Progenitor cell of endocrine pancreas (in vitro differentiated cells): ENCODE results near the gene RNF5. TPM values are rescaled to one million over a fixed set of nuclear protein-coding genes. Genes with fewer than 3 reads are reported as not detected.

ENCODE experiments used
- DNase-seq: peaks from one replicate; pipeline ENCODE4 v3.0.0; 2021; ENCODE audit warnings: low spot score; ENCODE audit not compliant: unreplicated experiment
- H3K27ac Mint-ChIP-seq: 2 replicates; pipeline ENCODE4 v1.8.0; 2021; ENCODE audit warnings: mild to moderate bottlenecking, moderate library complexity, mixed read lengths
- H3K27me3 Mint-ChIP-seq: 2 replicates; pipeline ENCODE4 v1.8.0; 2021; ENCODE audit warnings: mixed read lengths
- H3K36me3 Mint-ChIP-seq: 2 replicates; pipeline ENCODE4 v1.8.0; 2022; ENCODE audit warnings: mixed read lengths; ENCODE audit not compliant: insufficient read depth
- H3K4me1 Mint-ChIP-seq: 2 replicates; pipeline ENCODE4 v1.8.0; 2021; ENCODE audit warnings: low read depth, mixed read lengths
- H3K4me3 Mint-ChIP-seq: 2 replicates; pipeline ENCODE4 v1.8.0; 2021; ENCODE audit warnings: low read depth, mild to moderate bottlenecking, moderate library complexity, mixed read lengths
- H3K9me3 Mint-ChIP-seq: 2 replicates; pipeline ENCODE4 v1.8.0; 2021; ENCODE audit warnings: low read depth, mixed read lengths
- total RNA-seq: library from RNA; stranded (reverse); gene quantifications from 2 replicates; pipeline ENCODE4 v1.2.1, GENCODE V29; 2021
- TF ChIP-seq, protein P1 (sequence below): fragments of 200-600 bp; sonication (generic); IDR thresholded peaks from one replicate; pipeline ENCODE4 v1.5.0; 2021; ENCODE audit warnings: antibody characterized with exemption, mild to moderate bottlenecking; ENCODE audit not compliant: unreplicated experiment

The RNF5 gene
- total RNA-seq, 1 donor from 2014 or later: 92.2 TPM

DNA sequence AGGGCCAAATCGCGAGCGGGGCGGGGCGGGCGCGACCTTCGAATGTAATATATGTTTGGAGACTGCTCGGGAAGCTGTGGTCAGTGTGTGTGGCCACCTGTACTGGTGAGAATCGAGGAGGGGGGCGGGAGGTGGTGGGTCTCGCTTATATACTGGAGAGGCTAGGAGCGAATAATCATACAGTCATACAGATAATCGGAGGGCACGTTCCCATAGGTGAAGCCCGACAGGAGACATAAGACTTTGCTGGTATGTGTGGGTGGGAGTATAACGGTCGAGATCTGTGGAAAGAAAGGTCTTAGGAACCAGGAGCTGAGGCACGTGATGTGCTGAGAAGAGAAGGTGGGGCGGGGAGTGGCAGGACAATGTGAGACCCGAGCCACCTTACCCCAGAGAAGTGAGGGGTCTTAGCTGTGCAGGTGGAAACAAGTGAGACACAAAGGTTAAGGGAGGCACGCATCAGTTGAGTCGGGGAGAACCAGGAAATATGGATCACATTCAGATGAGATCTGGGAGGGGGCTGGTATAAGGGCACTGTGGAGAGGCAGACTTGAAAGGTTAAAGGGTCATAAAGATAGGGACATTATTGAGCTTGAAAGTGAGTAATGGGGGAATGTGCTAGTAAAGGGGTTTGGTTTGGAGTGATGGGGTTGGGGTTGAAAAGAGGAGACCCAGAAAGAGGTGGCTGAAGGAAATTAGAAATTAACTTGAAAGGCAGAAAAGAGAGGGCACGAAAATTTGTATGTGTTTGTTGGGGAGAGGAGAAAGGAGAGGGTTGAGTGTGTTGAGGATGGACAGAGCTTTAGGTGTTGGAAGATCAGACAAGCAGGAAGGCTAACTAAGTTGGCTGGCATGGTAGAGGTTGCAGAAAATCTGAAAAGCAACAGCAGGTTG lies 589 bp downstream of the RNF5 start:
- Mint-ChIP-seq H3K27ac (peak overlapping the region; percentile 100), H3K4me1 (peaks cover 43% of the 10 kb centered on the region), H3K4me3 (peak overlapping the region; percentile 91), H3K9me3 (no peaks in the 10 kb centered on the region), H3K36me3 (peaks cover 12% of the 10 kb centered on the region), H3K27me3 (no peaks in the 10 kb centered on the region)
- TF ChIP-seq, protein P1, sequence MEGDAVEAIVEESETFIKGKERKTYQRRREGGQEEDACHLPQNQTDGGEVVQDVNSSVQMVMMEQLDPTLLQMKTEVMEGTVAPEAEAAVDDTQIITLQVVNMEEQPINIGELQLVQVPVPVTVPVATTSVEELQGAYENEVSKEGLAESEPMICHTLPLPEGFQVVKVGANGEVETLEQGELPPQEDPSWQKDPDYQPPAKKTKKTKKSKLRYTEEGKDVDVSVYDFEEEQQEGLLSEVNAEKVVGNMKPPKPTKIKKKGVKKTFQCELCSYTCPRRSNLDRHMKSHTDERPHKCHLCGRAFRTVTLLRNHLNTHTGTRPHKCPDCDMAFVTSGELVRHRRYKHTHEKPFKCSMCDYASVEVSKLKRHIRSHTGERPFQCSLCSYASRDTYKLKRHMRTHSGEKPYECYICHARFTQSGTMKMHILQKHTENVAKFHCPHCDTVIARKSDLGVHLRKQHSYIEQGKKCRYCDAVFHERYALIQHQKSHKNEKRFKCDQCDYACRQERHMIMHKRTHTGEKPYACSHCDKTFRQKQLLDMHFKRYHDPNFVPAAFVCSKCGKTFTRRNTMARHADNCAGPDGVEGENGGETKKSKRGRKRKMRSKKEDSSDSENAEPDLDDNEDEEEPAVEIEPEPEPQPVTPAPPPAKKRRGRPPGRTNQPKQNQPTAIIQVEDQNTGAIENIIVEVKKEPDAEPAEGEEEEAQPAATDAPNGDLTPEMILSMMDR: no peak
- DNase-seq: no peak

DNA sequence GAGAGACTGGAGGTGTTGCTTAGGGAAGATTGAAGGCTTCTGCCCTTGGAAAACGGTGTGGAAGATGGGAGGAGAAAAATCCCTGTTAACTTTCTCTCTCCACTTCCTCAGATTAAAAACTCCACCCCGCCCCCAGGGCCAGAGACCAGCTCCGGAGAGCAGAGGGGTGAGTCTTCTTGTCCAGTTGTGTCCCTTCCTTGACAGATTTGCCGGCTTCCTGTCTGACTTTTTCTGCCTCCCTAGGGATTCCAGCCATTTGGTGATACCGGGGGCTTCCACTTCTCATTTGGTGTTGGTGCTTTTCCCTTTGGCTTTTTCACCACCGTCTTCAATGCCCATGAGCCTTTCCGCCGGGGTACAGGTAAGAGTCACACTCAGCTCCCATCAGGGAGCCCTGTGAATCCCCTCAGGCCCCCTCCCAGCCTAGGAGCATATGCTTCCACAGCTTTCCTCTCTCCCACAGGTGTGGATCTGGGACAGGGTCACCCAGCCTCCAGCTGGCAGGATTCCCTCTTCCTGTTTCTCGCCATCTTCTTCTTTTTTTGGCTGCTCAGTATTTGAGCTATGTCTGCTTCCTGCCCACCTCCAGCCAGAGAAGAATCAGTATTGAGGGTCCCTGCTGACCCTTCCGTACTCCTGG lies 1.7 kb downstream of the RNF5 start:
- TF ChIP-seq, protein P1: no peak
- peaks cover 12% of the 10 kb centered on the region for H3K36me3 Mint-ChIP-seq
- peak overlapping the region; percentile 100 for H3K27ac Mint-ChIP-seq
- DNase-seq: no peak
- no peaks in the 10 kb centered on the region for H3K9me3 Mint-ChIP-seq
- H3K4me3 Mint-ChIP-seq: peak overlapping the region; percentile 91
- H3K27me3 Mint-ChIP-seq: no peaks in the 10 kb centered on the region
- H3K4me1 Mint-ChIP-seq: peaks cover 32% of the 10 kb centered on the region

DNA sequence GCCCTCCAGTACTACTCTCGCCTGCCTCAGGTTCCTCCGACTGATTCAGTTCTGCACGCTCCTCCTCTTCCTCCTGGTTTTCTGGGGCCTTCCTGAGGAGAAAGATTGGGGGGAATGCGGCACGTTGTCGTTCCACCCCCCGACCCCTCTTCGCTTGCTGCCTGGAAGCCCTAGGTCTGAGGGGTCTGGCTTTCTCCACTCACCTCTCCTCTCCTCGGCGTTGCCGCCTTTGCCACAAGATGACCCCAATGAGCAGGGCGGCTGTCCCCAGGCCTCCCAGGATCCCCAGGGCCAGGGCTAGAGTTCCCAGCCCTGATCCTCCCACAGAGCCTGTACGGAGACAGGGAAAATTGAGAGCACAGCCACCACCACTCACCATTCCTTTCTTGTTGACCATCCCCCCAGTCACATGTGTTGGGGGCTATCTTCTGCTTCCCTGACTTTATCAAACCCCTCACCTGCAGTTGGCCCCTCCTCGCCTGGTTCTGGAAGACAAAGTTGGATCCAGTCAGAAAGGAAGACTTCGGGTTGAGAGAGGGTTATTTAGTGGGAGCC lies 3.0 kb downstream of the RNF5 start:
- DNase-seq: no peak
- TF ChIP-seq, protein P1: no peak
- peaks cover 38% of the 10 kb centered on the region for H3K4me1 Mint-ChIP-seq

DNA sequence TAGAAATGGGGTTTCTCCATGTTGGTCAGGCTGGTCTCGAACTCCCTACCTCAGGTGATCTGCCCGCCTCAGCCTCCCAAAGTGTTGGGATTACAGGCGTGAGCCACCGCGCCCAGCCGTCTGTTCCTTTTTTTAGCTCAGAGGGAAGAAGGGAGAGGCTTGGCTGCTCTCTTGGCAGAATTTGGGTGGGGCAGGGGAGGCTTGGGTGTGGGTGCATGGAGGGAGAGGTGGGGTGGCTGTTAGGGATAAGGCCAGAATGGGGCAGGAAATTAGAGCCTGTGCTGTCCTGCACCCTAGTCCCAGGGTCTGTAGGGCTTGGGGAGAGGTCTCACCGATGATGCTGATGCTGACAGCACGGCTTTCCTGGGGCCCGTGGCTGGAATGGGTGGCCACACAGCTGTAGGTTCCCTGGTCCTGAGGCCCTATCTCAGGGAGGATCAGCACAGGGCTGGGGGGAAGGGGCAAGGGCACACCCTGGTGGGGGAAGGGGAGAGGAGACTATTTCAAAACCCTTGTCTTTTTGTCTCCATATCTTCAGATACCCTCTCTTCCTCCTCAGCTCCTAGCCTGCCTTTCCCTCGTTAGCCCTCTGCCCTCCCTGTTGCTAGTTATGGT lies 3.8 kb downstream of the RNF5 start:
- no peak for DNase-seq
- no peak overlapping the region for H3K4me3 Mint-ChIP-seq
- H3K27me3 Mint-ChIP-seq: no peaks in the 10 kb centered on the region
- H3K27ac Mint-ChIP-seq: no peak overlapping the region
- H3K36me3 Mint-ChIP-seq: peaks cover 21% of the 10 kb centered on the region
- peaks cover 35% of the 10 kb centered on the region for H3K4me1 Mint-ChIP-seq
- no peaks in the 10 kb centered on the region for H3K9me3 Mint-ChIP-seq
- TF ChIP-seq, protein P1: no peak

More for the DNA sequence above, 3.0 kb downstream of the RNF5 start:
- Mint-ChIP-seq H3K27me3 (no peaks in the 10 kb centered on the region), H3K36me3 (peaks cover 16% of the 10 kb centered on the region), H3K4me3 (peak overlapping the region; percentile 16), H3K9me3 (no peaks in the 10 kb centered on the region), H3K27ac (no peak overlapping the region)

DNA sequence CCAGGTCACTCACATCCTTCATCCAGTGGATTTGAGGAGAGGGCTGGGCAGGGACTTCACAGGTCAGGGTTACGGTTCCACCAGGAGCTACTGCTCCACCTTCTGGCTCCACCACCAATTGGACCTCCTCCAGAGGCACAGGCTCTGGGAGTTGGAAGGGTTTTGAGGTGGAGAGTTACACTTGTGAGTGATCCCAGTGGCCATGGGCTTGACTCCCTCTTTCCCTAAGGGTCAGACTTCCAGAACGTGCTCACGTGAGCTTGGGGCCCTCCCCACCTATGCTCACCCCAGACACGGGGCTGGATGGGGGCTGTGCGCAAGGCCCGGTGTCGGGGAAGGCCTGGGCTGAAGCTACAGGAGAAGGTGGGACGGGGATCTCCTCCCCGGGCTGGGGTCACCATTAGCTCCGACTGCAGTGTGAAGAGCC lies 4.4 kb downstream of the RNF5 start:
- Mint-ChIP-seq H3K27ac (no peak overlapping the region), H3K27me3 (no peaks in the 10 kb centered on the region), H3K4me3 (no peak overlapping the region), H3K36me3 (peaks cover 25% of the 10 kb centered on the region), H3K4me1 (peaks cover 36% of the 10 kb centered on the region), H3K9me3 (no peaks in the 10 kb centered on the region)
- TF ChIP-seq, protein P1: no peak
- DNase-seq: no peak
